IMR-90 (cell line): ENCODE results near the gene CRHBP.

ENCODE experiments used
- CTCF ChIP-seq: conservative IDR thresholded peaks from 2 replicates; pipeline ENCODE4 v1.5.1; 2012; ENCODE audit warnings: mild to moderate bottlenecking, low read depth, low read length, improper control_type of control experiment
- MAZ ChIP-seq: IDR thresholded peaks from 2 replicates; pipeline ENCODE4 v1.6.1; 2012; ENCODE audit warnings: low read depth, mild to moderate bottlenecking, low read length, improper control_type of control experiment, moderate library complexity, borderline replicate concordance
- MXI1 ChIP-seq: IDR thresholded peaks from 2 replicates; pipeline ENCODE4 v1.6.1; 2012; ENCODE audit warnings: low read depth, mild to moderate bottlenecking, low read length, moderate library complexity, borderline replicate concordance
- SMC3 ChIP-seq: fragments of 150-350 bp; IDR thresholded peaks from 2 replicates; pipeline ENCODE4 v1.6.1; 2016; ENCODE audit warnings: low read depth, mild to moderate bottlenecking, antibody characterized with exemption, low read length, moderate library complexity

GRCh38 chr5:77011498-77011897 is 58.7 kb downstream of the CRHBP start:
- TF ChIP-seq SMC3 = no peak
- TF ChIP-seq MXI1 = no peak
- TF ChIP-seq CTCF = no peak
- no peak for TF ChIP-seq MAZ
